Neuron (in vitro differentiated cells): ENCODE data around the gene TNFRSF1A.

Experiments
- H2AFZ ChIP-seq: one replicate; pipeline ENCODE4 v1.6.1; 2013; ENCODE audit warnings: low read depth, mild to moderate bottlenecking, inconsistent platforms, low read length, moderate library complexity
- H3K27me3 ChIP-seq: one replicate; pipeline ENCODE4 v1.6.1; 2013; ENCODE audit warnings: low read length; ENCODE audit not compliant: insufficient read depth
- H3K36me3 ChIP-seq: one replicate; pipeline ENCODE4 v1.6.1; 2013; ENCODE audit warnings: low read length; ENCODE audit not compliant: insufficient read depth
- H3K4me1 ChIP-seq: one replicate; pipeline ENCODE4 v1.6.1; 2013; ENCODE audit warnings: low read length; ENCODE audit not compliant: insufficient read depth
- H3K4me3 ChIP-seq: 2 replicates; pipeline ENCODE4 v1.5.1; 2013; ENCODE audit warnings: mild to moderate bottlenecking, low read length, moderate library complexity
- H3K9me3 ChIP-seq: one replicate; pipeline ENCODE4 v1.6.1; 2013; ENCODE audit warnings: low read length

The TNFRSF1A gene

DNA sequence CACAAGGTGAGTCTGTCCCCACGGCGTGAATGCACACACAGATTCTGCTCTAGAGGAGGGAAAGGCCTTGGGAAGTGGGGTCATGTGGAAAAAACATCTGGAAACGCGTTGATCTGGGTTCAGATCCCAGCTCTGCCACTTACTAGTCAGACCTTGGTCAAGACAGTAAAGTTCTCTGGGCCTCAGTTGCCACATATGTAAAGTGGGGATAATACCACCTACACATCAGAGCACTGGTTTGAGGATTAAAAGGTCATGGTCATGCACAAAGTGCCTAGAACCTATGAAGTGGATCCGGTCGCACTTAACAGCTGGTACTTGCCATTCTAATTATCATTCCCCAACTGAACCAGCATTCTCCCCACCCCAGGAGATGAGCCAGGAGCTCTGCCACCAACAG, 26.7 kb downstream of the TNFRSF1A start:
- H3K36me3 ChIP-seq = no peaks in the 10 kb centered on the region
- peaks cover 20% of the 10 kb centered on the region for H3K4me1 ChIP-seq
- peaks cover 4% of the 10 kb centered on the region for H3K27me3 ChIP-seq
- no peaks in the 10 kb centered on the region for H3K9me3 ChIP-seq
- no peak overlapping the region for H2AFZ ChIP-seq
- no peak overlapping the region for H3K4me3 ChIP-seq

GRCh38 chr12:6314776-6315175, 27.1 kb downstream of the TNFRSF1A start:
- H3K9me3 ChIP-seq = no peaks in the 10 kb centered on the region
- no peak overlapping the region for H3K4me3 ChIP-seq
- no peaks in the 10 kb centered on the region for H3K36me3 ChIP-seq
- H3K4me1 ChIP-seq = peaks cover 20% of the 10 kb centered on the region
- peaks cover 8% of the 10 kb centered on the region for H3K27me3 ChIP-seq
- H2AFZ ChIP-seq = no peak overlapping the region

GRCh38 chr12:6313326-6313940, 28.4 kb downstream of the TNFRSF1A start:
- H3K4me1 ChIP-seq = peaks cover 20% of the 10 kb centered on the region
- peaks cover 16% of the 10 kb centered on the region for H3K27me3 ChIP-seq
- H3K36me3 ChIP-seq = no peaks in the 10 kb centered on the region
- peaks cover 3% of the 10 kb centered on the region for H3K9me3 ChIP-seq
- no peak overlapping the region for H3K4me3 ChIP-seq
- no peak overlapping the region for H2AFZ ChIP-seq

DNA sequence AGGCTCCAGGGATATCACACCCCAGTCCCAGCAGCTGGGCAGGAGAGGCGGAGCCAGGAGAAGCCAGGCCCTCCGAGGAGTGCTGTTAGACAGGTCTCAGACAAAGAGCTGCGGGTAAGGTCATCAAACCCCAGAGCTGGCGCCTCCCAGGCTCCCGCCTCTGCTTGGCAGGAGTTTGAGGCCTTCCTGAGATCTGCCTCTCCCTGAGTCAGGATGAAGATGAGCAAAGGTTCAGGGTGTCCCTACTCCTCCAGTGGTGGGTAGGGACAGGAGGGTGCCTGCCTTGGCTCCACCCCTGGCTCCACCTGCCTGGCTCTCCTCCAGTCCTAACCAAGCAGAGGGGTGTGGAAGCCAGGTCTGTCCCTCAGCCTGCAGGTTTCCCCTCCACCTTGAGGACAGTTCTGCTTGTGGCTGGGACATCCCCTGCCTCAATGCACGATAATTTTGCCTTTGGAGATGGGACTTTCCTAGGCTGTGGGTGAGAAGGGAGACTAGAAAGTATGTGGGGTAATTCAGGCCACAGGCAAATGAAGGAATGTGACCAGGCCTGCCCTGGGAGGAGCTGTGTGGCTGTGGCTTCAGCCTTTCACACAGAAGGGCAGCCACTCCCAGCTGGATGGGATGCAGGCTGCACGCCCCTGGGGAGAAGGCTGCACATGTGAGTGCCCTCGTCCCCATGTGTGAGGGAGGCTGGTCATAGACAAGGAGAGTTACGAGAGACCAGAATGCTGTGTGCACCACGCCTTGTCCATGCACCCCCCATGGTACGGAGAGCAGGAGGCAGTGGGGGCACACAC, 29.1 kb downstream of the TNFRSF1A start:
- H3K4me1 ChIP-seq = peaks cover 20% of the 10 kb centered on the region
- H2AFZ ChIP-seq = no peak overlapping the region
- H3K36me3 ChIP-seq = no peaks in the 10 kb centered on the region
- peaks cover 18% of the 10 kb centered on the region for H3K27me3 ChIP-seq
- peaks cover 3% of the 10 kb centered on the region for H3K9me3 ChIP-seq
- H3K4me3 ChIP-seq = no peak overlapping the region

GRCh38 chr12:6311822-6312528, 29.9 kb downstream of the TNFRSF1A start:
- peaks cover 20% of the 10 kb centered on the region for H3K4me1 ChIP-seq
- no peak overlapping the region for H3K4me3 ChIP-seq
- H2AFZ ChIP-seq = no peak overlapping the region
- no peaks in the 10 kb centered on the region for H3K36me3 ChIP-seq
- peaks cover 22% of the 10 kb centered on the region for H3K27me3 ChIP-seq
- H3K9me3 ChIP-seq = peaks cover 3% of the 10 kb centered on the region

DNA sequence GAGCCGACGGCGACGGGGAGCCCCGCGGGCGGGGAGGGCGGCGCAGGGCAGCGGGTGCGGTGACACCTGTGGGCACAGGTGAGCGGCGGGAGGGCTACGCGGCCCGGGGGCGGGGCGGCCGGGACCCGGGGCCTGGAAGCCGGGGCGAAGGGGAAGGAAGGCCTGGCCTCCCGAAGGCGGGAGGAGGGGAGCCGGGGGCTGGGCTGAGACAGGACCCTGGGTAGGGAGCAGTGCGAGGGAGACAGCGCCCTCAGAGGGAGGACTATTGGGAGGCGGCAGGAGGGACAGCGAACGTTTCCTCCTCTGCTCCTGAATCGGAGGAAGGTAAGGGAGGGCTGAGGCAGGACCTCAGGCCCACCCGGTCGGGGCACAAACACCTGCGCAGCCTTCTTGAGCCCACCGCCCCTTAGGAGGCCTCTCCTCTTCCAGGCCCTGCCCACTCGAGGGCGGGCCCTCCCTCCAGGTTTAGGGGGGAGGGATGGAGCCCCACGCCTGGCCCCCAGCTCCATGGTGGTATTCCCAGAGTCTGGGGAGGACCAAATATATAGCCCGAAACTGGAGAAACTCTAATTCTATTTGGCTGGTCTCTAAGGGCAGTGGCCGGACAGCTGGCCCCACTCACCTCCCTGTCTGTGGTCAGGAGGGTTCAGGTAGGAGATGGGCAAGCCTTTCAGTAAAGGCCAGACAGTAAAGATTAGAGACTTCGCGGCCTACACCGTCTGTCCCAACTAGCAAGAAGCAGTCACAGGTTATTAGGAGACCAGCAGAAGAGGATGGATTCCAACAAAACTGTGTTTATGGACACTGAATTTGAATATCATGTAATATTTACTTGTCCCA, 30.9 kb downstream of the TNFRSF1A start:
- Histone ChIP-seq H2AFZ (no peak overlapping the region), H3K4me3 (no peak overlapping the region), H3K4me1 (peaks cover 20% of the 10 kb centered on the region), H3K36me3 (no peaks in the 10 kb centered on the region), H3K27me3 (peaks cover 28% of the 10 kb centered on the region), H3K9me3 (peaks cover 5% of the 10 kb centered on the region)

DNA sequence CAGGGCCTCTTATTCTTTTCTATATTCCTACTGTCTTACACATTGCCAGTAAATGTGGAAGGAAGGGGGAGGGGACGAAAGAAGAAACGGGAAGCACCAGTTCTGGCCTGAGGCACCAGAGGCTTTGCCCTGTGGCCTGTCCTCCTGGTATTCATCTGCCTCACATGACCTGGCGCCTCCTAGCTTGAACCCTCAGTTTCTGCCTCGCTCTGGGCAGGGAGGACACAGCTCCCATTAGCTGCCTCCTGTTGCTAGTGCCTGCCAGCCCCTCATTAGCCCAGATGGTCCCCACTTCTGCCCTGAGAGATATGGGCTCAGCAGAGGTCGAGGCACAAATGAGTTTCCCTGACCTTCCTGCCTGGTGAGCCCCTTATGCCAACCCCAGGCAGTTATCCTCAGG, 34.3 kb downstream of the TNFRSF1A start:
- no peak overlapping the region for H3K4me3 ChIP-seq
- peaks cover 28% of the 10 kb centered on the region for H3K27me3 ChIP-seq
- H3K36me3 ChIP-seq = no peaks in the 10 kb centered on the region
- H2AFZ ChIP-seq = no peak overlapping the region
- H3K9me3 ChIP-seq = peaks cover 5% of the 10 kb centered on the region
- peaks cover 8% of the 10 kb centered on the region for H3K4me1 ChIP-seq

- Histone ChIP-seq H3K9me3 (peaks cover 5% of the 10 kb centered on the region), H2AFZ (no peak overlapping the region), H3K4me1 (peaks cover 4% of the 10 kb centered on the region), H3K36me3 (no peaks in the 10 kb centered on the region), H3K4me3 (no peak overlapping the region), H3K27me3 (peaks cover 28% of the 10 kb centered on the region)
Measured at GRCh38 chr12:6306599-6307220, 35.2 kb downstream of the TNFRSF1A start.

DNA sequence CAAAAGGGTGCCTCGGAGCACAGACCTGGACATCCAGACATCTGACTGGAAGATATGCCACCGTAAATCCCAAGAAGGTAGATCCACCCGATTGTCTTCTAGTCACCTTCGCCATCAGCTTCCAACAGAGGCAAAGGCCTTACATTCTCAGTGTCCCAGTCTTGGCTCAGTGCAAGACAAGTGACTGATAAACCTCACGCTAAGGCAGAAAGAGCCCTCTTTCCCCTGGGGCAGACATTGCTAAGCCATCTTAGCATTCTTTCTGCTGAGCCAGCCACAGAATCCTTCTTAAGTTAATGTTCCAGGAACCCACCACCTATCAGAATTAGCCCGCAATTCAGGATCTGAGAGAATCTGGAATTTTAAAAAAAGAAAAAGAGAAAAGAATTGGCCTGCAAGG, 35.7 kb downstream of the TNFRSF1A start:
- Histone ChIP-seq H3K4me1 (peaks cover 4% of the 10 kb centered on the region), H3K36me3 (no peaks in the 10 kb centered on the region), H3K4me3 (no peak overlapping the region), H3K9me3 (peaks cover 5% of the 10 kb centered on the region), H3K27me3 (peaks cover 28% of the 10 kb centered on the region), H2AFZ (no peak overlapping the region)

GRCh38 chr12:6303071-6303470, 38.8 kb downstream of the TNFRSF1A start:
- H3K36me3 ChIP-seq = no peaks in the 10 kb centered on the region
- no peaks in the 10 kb centered on the region for H3K4me1 ChIP-seq
- H3K27me3 ChIP-seq = peaks cover 12% of the 10 kb centered on the region
- no peak overlapping the region for H3K4me3 ChIP-seq
- peaks cover 2% of the 10 kb centered on the region for H3K9me3 ChIP-seq
- no peak overlapping the region for H2AFZ ChIP-seq

DNA sequence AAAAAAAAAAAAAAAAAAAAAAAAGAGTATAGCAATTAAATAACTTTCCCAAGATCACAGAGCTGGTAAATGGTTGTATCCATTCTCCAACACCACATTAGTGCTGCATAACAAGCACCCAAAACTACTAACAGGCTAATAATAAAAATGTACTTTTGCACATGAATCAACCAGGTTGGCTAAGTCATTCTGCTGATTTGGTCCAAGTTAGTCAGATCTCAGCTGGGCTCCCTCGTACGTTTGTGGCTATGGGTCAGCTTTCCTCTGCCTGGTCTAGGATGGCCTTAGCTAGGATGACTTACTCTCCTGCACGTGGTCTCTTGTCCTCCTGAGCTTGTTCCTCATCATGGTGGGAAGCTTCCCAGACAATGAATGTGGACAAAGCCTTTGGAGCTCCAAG, 39.3 kb downstream of the TNFRSF1A start:
- Histone ChIP-seq H3K36me3 (no peaks in the 10 kb centered on the region), H3K4me3 (no peak overlapping the region), H3K27me3 (peaks cover 9% of the 10 kb centered on the region), H2AFZ (no peak overlapping the region), H3K4me1 (no peaks in the 10 kb centered on the region), H3K9me3 (peaks cover 2% of the 10 kb centered on the region)

- no peaks in the 10 kb centered on the region for H3K36me3 ChIP-seq
- no peak overlapping the region for H3K4me3 ChIP-seq
- H2AFZ ChIP-seq = no peak overlapping the region
- H3K4me1 ChIP-seq = no peaks in the 10 kb centered on the region
- peaks cover 2% of the 10 kb centered on the region for H3K9me3 ChIP-seq
- H3K27me3 ChIP-seq = peaks cover 4% of the 10 kb centered on the region
Measured at GRCh38 chr12:6301721-6302120, 40.2 kb downstream of the TNFRSF1A start.
